Thoracic aorta (tissue), 2 donors: ENCODE measurements around the gene KIF20A. TPM values are rescaled to one million over a fixed set of nuclear protein-coding genes. Genes with fewer than 3 reads are reported as not detected.

Experiments used
- ATAC-seq: fragments of 150-250 bp; one replicate; pipeline ENCODE4 v1.8.0; 2017; ENCODE audit warnings: low read depth; ENCODE audit not compliant: insufficient number of reproducible peaks, low FRiP score
- DNase-seq: peaks from one replicate; pipeline ENCODE4 v3.0.0-alpha.2; 2020; ENCODE audit warnings: low spot score
- H3K27ac ChIP-seq, 2 donors: fragments of 200-600 bp; sonication (generic); 1 replicate in 1 of 2; 2 replicates in 1 of 2; pipeline ENCODE4 v1.5.1; 2016; ENCODE audit warnings: mild to moderate bottlenecking in 2 of 2, moderate library complexity in 2 of 2
- H3K27me3 ChIP-seq: fragments of 200-600 bp; sonication (generic); replicated peaks from 2 replicates; pipeline ENCODE4 v1.6.0; 2016; ENCODE audit warnings: mild to moderate bottlenecking; ENCODE audit not compliant: insufficient read depth
- H3K36me3 ChIP-seq: fragments of 200-600 bp; sonication (generic); one replicate; pipeline ENCODE4 v1.5.1; 2016
- H3K4me1 ChIP-seq, 2 donors: fragments of 200-600 bp; sonication (generic); 1 replicate in 1 of 2; 2 replicates in 1 of 2; pipeline versions ENCODE4 v1.5.1 to v1.6.0; 2016; ENCODE audit warnings: low read depth in 2 of 2, mild to moderate bottlenecking in 1 of 2; ENCODE audit not compliant: control insufficient read depth in 1 of 2
- H3K4me3 ChIP-seq: fragments of 200-600 bp; sonication (generic); 2 replicates; pipeline ENCODE4 v1.5.1; 2016; ENCODE audit warnings: mild to moderate bottlenecking
- H3K9me3 ChIP-seq: fragments of 200-600 bp; sonication (generic); 2 replicates; pipeline ENCODE4 v1.5.1; 2016
- CTCF ChIP-seq: fragments of 200-600 bp; sonication (generic); IDR thresholded peaks from one replicate; pipeline ENCODE4 v1.5.1; 2019; ENCODE audit warnings: antibody characterized with exemption
- total RNA-seq, 2 donors: library from RNA; depleted of rRNA; stranded (reverse); fragments of >200 nt; gene quantifications; one replicate each; pipeline versions ENCODE4 v1.1.0 to v1.2.3, GENCODE V29; 2016

The KIF20A gene
- total RNA-seq, 2 donors from 2014 or later: 0.78 to 1.1 TPM

GRCh38 chr5:138226910-138227309 lies 48.0 kb downstream of the KIF20A start:
- no peak for DNase-seq
- Histone ChIP-seq H3K4me3 (no peak overlapping the region), H3K9me3 (peaks cover 3% of the 10 kb centered on the region), H3K4me1 (peaks cover 0 to 13% of the 10 kb centered on the region in 2 donors), H3K27ac (no peak overlapping the region), H3K36me3 (no peaks in the 10 kb centered on the region), H3K27me3 (no peaks in the 10 kb centered on the region)
- no peak for TF ChIP-seq CTCF
- no peak for ATAC-seq

GRCh38 chr5:138229387-138229786 lies 50.5 kb downstream of the KIF20A start:
- Histone ChIP-seq H3K4me3 (no peak overlapping the region), H3K36me3 (no peaks in the 10 kb centered on the region), H3K4me1 (peaks cover 0 to 13% of the 10 kb centered on the region in 2 donors), H3K27me3 (no peaks in the 10 kb centered on the region), H3K27ac (no peak overlapping the region), H3K9me3 (peaks cover 3% of the 10 kb centered on the region)
- no peak for ATAC-seq
- no peak for TF ChIP-seq CTCF
- DNase-seq: no peak

- no peak for DNase-seq
- no peak overlapping the region for H3K4me3 ChIP-seq
- H3K27me3 ChIP-seq: no peaks in the 10 kb centered on the region
- no peak for ATAC-seq
- no peak overlapping the region for H3K27ac ChIP-seq
- peaks cover 3% of the 10 kb centered on the region for H3K9me3 ChIP-seq
- no peak for TF ChIP-seq CTCF
- H3K4me1 ChIP-seq: peaks cover 0 to 13% of the 10 kb centered on the region in 2 donors
- H3K36me3 ChIP-seq: no peaks in the 10 kb centered on the region
Measured at GRCh38 chr5:138230261-138230660, 51.3 kb downstream of the KIF20A start.

- no peak overlapping the region for H3K4me3 ChIP-seq
- no peak for DNase-seq
- H3K27me3 ChIP-seq: no peaks in the 10 kb centered on the region
- H3K36me3 ChIP-seq: no peaks in the 10 kb centered on the region
- peaks cover 3% of the 10 kb centered on the region for H3K9me3 ChIP-seq
- no peak for ATAC-seq
- no peak for TF ChIP-seq CTCF
- peaks cover 0 to 13% of the 10 kb centered on the region in 2 donors for H3K4me1 ChIP-seq
- H3K27ac ChIP-seq: no peak overlapping the region
Measured at GRCh38 chr5:138230981-138231589, 52.2 kb downstream of the KIF20A start.

- Histone ChIP-seq H3K4me3 (no peak overlapping the region), H3K36me3 (no peaks in the 10 kb centered on the region), H3K9me3 (no peaks in the 10 kb centered on the region), H3K27ac (no peak overlapping the region), H3K4me1 (peaks cover 0 to 13% of the 10 kb centered on the region in 2 donors), H3K27me3 (no peaks in the 10 kb centered on the region)
- TF ChIP-seq CTCF: no peak
- no peak for DNase-seq
- no peak for ATAC-seq
Measured at GRCh38 chr5:138233280-138233679, 54.4 kb downstream of the KIF20A start.
